WI38 (cell line): Measurements from ENCODE around the gene UNC13D.
"Not testable (repeated sequence)": the region's sequence is repeated elsewhere in the genome, so short reads cannot be mapped to it uniquely, and the experiment has no call there.

Experiments
- H3K4me3 ChIP-seq: 2 replicates; pipeline ENCODE4 v1.5.1; 2011; ENCODE audit warnings: low read depth, mild to moderate bottlenecking, control low read depth, low read length
- TF ChIP-seq, protein P1 (sequence below): IDR thresholded peaks from 2 replicates; pipeline ENCODE4 v1.5.1; 2012; ENCODE audit warnings: low read depth, mild to moderate bottlenecking, control low read depth, low read length

The UNC13D gene

DNA sequence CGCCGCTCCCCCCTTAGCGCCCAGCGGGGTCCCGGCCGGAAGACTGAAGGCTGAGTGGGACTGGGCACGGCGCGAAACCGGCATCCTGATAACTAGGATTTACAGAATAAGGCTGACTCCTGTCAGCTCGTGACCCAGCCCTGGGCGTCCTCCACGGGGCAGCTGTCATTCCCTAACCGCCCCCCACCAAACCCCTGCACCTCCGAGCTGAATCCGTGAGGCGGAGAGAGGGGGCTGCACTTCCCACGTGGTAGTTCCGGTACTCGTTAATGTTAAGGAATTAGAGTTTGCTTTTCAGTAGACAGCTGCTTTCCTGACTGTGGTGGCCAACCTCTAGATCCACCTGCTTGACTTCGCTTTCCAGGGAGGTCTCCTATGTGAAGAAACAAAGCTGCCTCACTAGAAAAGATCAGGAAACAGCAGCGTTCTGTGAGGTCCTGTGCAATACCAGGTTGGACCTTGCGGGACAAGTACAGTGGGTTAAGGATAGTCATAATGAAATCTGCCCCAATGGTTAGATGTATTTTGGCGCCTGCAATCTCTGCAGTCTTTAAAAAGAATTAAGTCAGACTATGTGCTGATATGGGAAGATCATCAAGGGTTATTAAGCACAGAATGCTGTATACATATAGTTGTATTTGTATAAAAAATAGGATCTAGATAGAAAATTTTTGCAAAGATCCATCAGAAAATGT, 12.0 kb upstream of the UNC13D start:
- TF ChIP-seq, protein P1, sequence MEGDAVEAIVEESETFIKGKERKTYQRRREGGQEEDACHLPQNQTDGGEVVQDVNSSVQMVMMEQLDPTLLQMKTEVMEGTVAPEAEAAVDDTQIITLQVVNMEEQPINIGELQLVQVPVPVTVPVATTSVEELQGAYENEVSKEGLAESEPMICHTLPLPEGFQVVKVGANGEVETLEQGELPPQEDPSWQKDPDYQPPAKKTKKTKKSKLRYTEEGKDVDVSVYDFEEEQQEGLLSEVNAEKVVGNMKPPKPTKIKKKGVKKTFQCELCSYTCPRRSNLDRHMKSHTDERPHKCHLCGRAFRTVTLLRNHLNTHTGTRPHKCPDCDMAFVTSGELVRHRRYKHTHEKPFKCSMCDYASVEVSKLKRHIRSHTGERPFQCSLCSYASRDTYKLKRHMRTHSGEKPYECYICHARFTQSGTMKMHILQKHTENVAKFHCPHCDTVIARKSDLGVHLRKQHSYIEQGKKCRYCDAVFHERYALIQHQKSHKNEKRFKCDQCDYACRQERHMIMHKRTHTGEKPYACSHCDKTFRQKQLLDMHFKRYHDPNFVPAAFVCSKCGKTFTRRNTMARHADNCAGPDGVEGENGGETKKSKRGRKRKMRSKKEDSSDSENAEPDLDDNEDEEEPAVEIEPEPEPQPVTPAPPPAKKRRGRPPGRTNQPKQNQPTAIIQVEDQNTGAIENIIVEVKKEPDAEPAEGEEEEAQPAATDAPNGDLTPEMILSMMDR: peak; percentile 44
- peak overlapping the region; percentile 83 for H3K4me3 ChIP-seq

DNA sequence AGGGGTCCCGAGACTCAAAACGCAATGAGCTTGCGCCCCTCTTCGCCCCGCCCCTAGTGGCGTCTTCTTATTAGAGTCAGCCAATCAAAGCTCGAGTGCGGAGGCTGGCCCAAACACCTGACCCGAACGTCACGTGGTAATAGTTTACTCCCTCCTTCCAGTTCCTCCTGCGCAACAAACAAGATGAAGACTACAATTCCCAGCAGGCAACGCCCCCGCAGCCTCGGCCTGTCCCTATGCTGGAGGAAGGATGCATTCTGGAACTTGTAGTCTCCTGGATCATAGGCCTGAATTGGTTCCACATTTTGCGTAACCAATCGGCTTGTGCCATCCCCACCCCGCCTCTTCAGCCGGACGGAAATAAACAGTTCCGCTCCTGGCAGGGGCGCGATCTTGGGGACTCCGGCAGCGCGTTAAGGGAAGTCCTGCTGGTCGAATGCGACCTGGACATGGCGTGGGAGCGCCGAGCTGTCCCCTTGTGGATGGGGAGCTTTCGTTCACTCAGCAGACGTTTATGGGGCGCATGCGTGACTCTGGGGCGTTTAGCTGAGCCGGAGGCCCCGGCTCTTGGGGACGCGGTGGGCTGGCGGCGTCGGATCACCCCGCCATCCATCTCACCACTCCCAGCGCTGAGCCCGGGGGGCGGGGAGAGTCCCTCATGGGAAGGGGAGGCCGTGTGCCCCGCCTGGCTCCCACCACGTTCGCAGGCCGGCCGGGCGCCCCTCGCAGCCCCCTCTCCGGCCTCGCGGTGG, 11.3 kb upstream of the UNC13D start, which contains the start of gene WBP2:
Gene WBP2 (minus strand): TSS at position 26 of the 752 bp plus-strand sequence. CDS start 38 bp downstream, outside the sequence.
- TF ChIP-seq, protein P1: no peak; the same call in 1 of the 2 replicates
- peak within 1 kb of the TSS; percentile 83 for H3K4me3 ChIP-seq

DNA sequence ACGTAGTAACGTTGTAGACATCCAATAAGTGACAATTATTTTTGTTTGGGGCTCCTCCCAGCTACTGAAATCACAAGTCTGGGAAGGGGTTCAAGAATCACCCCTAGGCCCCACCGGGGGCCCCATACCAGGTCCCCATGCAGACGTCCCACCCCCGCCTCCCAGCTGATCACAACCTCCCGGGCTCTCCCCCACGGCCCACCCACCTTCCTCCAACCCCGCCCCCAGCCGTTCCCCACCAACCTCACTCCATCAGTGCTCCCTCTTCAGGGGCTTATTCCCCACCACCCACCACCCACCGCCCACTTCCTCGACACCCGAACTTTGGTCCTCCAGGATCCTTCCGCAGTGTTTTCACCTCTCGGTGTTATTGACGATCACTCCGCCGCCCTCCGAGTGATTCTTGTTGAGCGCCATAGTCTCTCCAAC, 10.7 kb upstream of the UNC13D start:
- H3K4me3 ChIP-seq: peak overlapping the region; percentile 83

DNA sequence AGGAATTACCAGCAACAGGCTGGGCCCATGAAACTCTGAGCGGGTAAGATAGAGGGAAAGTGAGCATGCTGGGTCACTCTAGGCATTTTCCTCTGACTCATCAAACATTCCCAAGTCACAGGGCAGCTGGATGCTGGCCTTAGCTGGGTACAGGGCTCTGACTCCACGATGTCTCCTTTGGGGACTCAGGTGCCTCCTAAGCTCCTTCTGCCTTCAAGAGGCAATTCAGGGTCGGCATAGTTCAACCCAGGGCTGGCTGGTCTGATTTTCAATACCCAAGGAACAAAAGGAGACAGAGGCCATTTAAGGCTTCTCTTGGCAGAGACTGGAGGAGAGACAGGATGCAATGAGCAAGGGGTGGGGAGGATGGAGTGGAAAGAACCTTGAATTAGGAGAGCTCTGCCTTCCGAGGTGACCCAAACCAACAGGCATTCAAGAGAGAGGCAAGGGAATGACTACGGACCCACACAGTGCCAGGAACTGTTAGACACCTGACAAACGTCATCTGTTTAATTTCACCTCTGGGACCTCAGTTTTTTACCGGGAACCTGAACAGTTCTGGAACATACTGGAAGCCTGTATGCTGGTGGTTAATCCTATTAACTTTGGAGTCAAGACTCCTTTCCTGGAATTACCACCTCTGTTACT, 10.0 kb upstream of the UNC13D start:
- TF ChIP-seq, protein P1: no peak
- peak overlapping the region; percentile 83 for H3K4me3 ChIP-seq

More for the DNA sequence above, 10.7 kb upstream of the UNC13D start:
- TF ChIP-seq, protein P1: no peak

DNA sequence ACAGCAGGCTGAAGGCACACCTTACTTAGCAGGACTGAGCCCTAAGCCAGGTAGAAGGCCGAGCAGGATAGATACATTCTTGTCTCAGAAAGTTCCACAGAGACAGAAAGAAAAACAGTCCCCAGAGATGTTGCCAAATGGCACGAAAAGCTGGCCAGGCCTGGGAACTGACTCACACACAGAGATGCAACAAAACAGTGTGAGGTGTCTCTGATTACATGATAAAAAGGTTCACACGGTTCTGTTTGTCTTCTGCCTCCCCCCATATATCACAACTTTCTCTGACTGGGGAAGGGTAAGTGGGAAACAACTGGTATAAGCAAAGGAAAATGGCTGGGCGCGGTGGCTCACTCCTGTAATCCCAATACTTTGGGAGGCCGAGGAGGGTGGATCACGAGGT, 9.2 kb upstream of the UNC13D start:
- TF ChIP-seq, protein P1: no peak
- H3K4me3 ChIP-seq: no peak overlapping the region

DNA sequence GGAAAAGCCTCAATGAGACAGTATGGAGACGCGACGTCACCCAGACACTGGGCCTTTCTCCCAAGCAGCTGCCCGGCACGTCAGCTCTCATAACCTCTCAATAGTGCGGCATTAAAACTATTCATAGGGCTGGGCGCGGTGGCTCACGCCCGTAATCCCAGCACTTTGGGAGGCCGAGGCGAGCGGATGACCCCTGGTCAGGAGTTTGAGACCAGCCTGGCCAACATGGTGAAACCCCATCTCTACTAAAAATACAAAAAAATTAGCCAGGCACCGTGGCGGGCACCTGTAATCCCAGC, 7.4 kb upstream of the UNC13D start:
- not testable (repeated sequence) for H3K4me3 ChIP-seq

DNA sequence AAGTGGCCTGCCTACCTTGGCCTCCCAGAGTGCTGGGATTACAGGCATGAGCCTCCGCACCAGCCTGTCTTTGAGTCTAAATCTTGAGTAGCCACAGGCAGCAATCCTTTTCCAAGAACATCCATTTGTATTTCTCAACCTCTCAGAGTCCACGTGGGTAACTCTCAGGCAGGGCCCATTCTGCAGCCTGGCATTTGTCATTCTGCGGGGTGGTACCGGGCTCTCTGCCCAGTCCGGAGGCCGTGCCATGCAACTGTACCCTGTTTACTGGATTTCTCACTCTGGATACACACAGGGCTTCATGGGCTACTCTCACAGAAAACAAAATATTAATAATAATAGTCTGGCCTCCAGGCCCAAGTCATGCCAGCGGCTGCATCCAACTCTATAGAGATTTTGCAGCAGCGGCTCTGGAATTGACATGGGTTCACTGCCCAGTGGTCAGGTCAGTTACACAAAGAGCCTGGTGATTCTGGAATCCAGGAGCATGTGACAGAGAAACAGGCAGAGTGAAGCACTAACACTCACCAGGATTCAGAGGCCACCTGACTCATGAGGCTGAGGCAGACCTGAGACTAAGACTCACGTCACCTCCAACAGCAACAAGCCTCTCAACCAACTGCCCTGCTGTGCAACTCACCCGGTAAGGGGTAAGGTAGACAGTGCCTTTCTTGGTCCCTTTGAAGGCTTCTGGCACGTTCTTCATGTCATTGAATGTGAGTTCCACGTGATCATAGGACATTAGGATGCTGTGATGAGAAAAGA, 6.9 kb upstream of the UNC13D start:
- TF ChIP-seq, protein P1: no peak

More for the DNA sequence above, 6.9 kb upstream of the UNC13D start:
- no peak overlapping the region for H3K4me3 ChIP-seq
